BLaER1 treated with 17β-estradiol and CSF1 and Interleukin-3, amounts not matched to agents 10 nM and 100 nM (cell line): ENCODE results near the gene FES.

ENCODE experiments used
- H3K27ac ChIP-seq, 11 experiments: shearing (Covaris generic); formaldehyde crosslinking; 2 replicates each; pipeline ENCODE4 v1.8.1; 2022
- H3K27me3 ChIP-seq, 11 experiments: shearing (Covaris generic); formaldehyde crosslinking; 2 replicates each; pipeline ENCODE4 v1.8.1; 2022
- H3K36me3 ChIP-seq, 11 experiments: shearing (Covaris generic); formaldehyde crosslinking; 2 replicates each; pipeline ENCODE4 v1.8.1; 2022
- H3K4me1 ChIP-seq, 10 experiments: shearing (Covaris generic); formaldehyde crosslinking; 2 replicates each; pipeline ENCODE4 v1.8.1; 2022
- H3K4me2 ChIP-seq, 11 experiments: shearing (Covaris generic); formaldehyde crosslinking; 2 replicates each; pipeline ENCODE4 v1.8.1; 2022
- H3K4me3 ChIP-seq, 10 experiments: shearing (Covaris generic); formaldehyde crosslinking; 2 replicates each; pipeline ENCODE4 v1.8.1; 2022
- H3K9ac ChIP-seq, 11 experiments: shearing (Covaris generic); formaldehyde crosslinking; 2 replicates each; pipeline ENCODE4 v1.8.1; 2022
- H3K9me3 ChIP-seq, 11 experiments: shearing (Covaris generic); formaldehyde crosslinking; replicated peaks in 1 of 11; 2 replicates each; pipeline ENCODE4 v1.8.1; 2022
- H4K20me1 ChIP-seq, 11 experiments: shearing (Covaris generic); formaldehyde crosslinking; 2 replicates each; pipeline ENCODE4 v1.8.1; 2022
- Cebpa-rat ChIP-seq, 11 experiments: shearing (Covaris generic); IDR thresholded peaks; 2 replicates each; pipeline ENCODE4 v1.8.1; 2022

FES gene

DNA sequence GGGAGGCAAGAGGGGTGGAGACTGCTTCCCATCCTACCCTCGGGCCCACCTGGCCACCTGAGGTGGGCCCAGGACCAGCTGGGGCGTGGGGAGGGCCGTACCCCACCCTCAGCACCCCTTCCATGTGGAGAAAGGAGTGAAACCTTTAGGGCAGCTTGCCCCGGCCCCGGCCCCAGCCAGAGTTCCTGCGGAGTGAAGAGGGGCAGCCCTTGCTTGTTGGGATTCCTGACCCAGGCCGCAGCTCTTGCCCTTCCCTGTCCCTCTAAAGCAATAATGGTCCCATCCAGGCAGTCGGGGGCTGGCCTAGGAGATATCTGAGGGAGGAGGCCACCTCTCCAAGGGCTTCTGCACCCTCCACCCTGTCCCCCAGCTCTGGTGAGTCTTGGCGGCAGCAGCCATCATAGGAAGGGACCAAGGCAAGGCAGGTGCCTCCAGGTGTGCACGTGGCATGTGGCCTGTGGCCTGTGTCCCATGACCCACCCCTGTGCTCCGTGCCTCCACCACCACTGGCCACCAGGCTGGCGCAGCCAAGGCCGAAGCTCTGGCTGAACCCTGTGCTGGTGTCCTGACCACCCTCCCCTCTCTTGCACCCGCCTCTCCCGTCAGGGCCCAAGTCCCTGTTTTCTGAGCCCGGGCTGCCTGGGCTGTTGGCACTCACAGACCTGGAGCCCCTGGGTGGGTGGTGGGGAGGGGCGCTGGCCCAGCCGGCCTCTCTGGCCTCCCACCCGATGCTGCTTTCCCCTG lies 2.2 kb upstream of the FES start:
- peak overlapping the region in 8 of 11 experiments; percentile 90 to 97 (median 94); a peak in 15 of 22 replicates for H3K27ac ChIP-seq
- H3K4me2 ChIP-seq, result peak overlapping the region in 7 of 11 experiments; percentile 97 to 100 (median 99); a peak in 10 of 22 replicates
- H3K9me3 ChIP-seq, result no peaks in the 10 kb centered on the region
- H3K9ac ChIP-seq, result peak overlapping the region; percentile 88 to 97 (median 91); a peak in 18 of 22 replicates
- H3K27me3 ChIP-seq, result no peaks in the 10 kb centered on the region
- H3K36me3 ChIP-seq, result peaks cover 62 to 70% (median 67%) of the 10 kb centered on the region in 11 experiments
- peaks cover 40 to 56% (median 46%) of the 10 kb centered on the region in 10 experiments for H3K4me1 ChIP-seq
- no peak for TF ChIP-seq Cebpa-rat (IDR thresholded peaks at IDR 0.05)
- no peak overlapping the region for H3K4me3 ChIP-seq
- peaks cover 4 to 66% (median 11%) of the 10 kb centered on the region in 11 experiments; a peak in 14 of 22 replicates for H4K20me1 ChIP-seq

DNA sequence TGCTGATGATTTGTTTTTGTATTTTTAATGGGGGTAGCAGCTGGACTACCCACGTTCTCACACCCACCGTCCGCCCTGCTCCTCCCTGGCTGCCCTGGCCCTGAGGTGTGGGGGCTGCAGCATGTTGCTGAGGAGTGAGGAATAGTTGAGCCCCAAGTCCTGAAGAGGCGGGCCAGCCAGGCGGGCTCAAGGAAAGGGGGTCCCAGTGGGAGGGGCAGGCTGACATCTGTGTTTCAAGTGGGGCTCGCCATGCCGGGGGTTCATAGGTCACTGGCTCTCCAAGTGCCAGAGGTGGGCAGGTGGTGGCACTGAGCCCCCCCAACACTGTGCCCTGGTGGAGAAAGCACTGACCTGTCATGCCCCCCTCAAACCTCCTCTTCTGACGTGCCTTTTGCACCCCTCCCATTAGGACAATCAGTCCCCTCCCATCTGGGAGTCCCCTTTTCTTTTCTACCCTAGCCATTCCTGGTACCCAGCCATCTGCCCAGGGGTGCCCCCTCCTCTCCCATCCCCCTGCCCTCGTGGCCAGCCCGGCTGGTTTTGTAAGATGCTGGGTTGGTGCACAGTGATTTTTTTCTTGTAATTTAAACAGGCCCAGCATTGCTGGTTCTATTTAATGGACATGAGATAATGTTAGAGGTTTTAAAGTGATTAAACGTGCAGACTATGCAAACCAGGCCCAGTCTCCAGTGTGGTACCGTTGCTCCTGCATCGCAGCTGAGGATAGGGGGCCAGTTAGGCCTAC lies 1.4 kb upstream of the FES start:
- H3K4me2 ChIP-seq, result peak overlapping the region; percentile 91 to 100 (median 99)
- peak overlapping the region; percentile 88 to 97 (median 91) for H3K9ac ChIP-seq
- no peak for TF ChIP-seq Cebpa-rat (IDR thresholded peaks at IDR 0.05)
- peaks cover 4 to 66% (median 18%) of the 10 kb centered on the region in 11 experiments; a peak in 14 of 22 replicates for H4K20me1 ChIP-seq
- H3K27me3 ChIP-seq, result no peaks in the 10 kb centered on the region
- no peaks in the 10 kb centered on the region for H3K9me3 ChIP-seq
- H3K4me1 ChIP-seq, result peaks cover 40 to 64% (median 49%) of the 10 kb centered on the region in 10 experiments
- H3K36me3 ChIP-seq, result peaks cover 57 to 70% (median 67%) of the 10 kb centered on the region in 11 experiments
- H3K27ac ChIP-seq, result peak overlapping the region; percentile 90 to 97 (median 94)
- H3K4me3 ChIP-seq, result peak overlapping the region in 8 of 10 experiments; percentile 71 to 89 (median 74); a peak in 13 of 20 replicates

DNA sequence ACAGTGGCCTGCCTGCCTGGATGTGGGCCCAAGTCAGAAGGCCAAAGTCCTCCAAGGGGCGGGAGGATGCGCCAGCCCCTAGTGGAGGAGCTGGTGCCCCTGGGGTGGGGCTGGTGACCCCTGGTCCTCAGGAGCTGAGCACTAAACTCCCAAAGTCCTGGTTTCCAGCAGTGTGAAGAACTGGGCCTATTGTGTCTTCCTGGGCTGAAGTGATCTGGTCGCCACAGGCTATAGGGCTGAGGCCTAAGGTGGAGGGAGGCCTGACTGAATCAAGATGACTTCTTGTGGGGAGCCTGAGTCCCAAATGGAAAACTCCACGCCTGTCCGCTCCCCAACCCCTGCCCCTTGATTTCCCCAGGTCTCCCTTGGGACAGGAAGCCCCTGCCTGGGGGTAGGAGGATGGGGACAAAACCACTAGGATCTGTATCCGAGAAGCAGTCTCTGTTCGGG lies 753 bp upstream of the FES start:
- no peak for TF ChIP-seq Cebpa-rat (IDR thresholded peaks at IDR 0.05)
- H4K20me1 ChIP-seq, result peaks cover 4 to 66% (median 18%) of the 10 kb centered on the region in 11 experiments; a peak in 13 of 22 replicates
- peaks cover 52 to 70% (median 67%) of the 10 kb centered on the region in 11 experiments for H3K36me3 ChIP-seq
- H3K9ac ChIP-seq, result peak overlapping the region; percentile 88 to 97 (median 91)
- H3K9me3 ChIP-seq, result no peaks in the 10 kb centered on the region
- peak overlapping the region; percentile 91 to 100 (median 99) for H3K4me2 ChIP-seq
- peaks cover 40 to 66% (median 51%) of the 10 kb centered on the region in 10 experiments for H3K4me1 ChIP-seq
- H3K27me3 ChIP-seq, result no peaks in the 10 kb centered on the region
- H3K4me3 ChIP-seq, result peak overlapping the region; percentile 63 to 89 (median 74)
- H3K27ac ChIP-seq, result peak overlapping the region; percentile 90 to 97 (median 94)

DNA sequence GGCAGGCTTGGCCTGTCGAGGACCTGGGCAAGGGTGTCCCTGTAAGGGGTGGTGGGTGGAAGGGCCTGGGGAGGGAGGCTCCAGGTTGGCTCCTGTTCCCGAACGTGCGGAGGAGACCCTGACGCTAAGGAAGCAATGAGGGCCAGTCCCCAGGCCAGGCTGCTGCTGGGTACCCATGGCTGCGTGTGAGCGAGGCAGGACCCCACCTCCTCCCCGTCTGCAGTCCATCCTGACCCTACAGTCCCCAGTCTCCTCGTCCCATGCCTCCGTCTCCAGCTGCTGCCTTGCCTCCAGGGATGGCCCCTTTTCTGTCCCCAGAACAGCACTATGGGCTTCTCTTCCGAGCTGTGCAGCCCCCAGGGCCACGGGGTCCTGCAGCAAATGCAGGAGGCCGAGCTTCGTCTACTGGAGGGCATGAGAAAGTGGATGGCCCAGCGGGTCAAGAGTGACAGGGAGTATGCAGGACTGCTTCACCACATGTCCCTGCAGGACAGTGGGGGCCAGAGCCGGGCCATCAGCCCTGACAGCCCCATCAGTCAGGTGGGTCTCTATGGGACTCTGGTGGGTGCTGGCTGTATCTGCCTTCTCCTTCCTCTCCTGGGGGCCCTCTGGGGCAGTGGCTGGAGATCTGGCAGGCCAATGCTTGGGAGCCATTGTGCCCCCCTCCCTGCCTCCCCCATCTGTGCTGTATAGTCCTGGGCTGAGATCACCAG lies 571 bp downstream of the FES start:
- Histone ChIP-seq H3K36me3 (peaks cover 49 to 70% (median 67%) of the 10 kb centered on the region in 11 experiments), H3K27me3 (no peaks in the 10 kb centered on the region), H3K4me3 (peak overlapping the region; percentile 63 to 89 (median 74)), H3K4me1 (peaks cover 40 to 66% (median 50%) of the 10 kb centered on the region in 10 experiments), H3K27ac (peak overlapping the region; percentile 90 to 97 (median 94)), H4K20me1 (peaks cover 4 to 66% (median 29%) of the 10 kb centered on the region in 11 experiments; a peak in 15 of 22 replicates), H3K9me3 (no peaks in the 10 kb centered on the region), H3K9ac (peak overlapping the region; percentile 88 to 97 (median 91)), H3K4me2 (peak overlapping the region; percentile 91 to 100 (median 99))
- no peak for TF ChIP-seq Cebpa-rat (IDR thresholded peaks at IDR 0.05)

DNA sequence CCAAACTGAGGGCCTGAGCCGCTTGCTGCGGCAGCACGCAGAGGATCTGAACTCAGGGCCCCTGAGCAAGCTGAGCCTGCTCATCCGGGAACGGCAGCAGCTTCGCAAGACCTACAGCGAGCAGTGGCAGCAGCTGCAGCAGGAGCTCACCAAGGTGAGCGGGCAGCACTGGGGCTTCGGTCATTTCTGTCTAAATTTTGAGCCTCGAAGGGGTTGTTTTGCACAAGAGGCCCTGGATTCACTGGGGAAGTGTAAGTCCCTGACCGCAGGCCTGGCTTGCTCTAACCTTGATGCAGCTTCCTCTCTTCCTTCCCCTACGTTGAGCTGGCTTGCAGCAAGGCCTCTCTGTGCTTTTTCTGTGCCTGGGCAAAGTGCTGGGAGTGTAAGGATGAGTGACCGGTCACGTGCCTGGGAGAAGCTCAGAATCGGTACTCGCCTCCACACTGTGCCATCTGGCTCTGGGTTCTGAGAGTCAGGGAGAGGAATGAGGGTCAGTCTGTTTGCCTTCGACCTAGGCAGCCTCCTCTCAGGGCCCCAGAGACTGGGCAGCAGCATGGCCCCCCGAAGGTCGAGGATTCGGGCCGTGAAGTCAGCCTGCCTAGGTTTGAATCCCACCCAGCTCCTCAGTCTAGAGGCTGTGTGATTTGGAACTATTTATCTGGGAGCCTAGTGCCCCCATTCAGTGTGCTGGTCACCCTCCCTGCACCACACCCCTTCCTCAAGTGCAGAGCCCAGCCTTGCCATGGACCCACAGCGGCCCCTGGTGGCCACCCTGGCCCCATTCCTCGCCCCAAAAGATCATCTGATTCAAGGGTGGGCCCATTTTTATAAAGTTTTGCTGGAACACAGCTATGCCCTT lies 1.4 kb downstream of the FES start:
- peak overlapping the region; percentile 88 to 97 (median 91) for H3K9ac ChIP-seq
- TF ChIP-seq Cebpa-rat (IDR thresholded peaks at IDR 0.05), result 0 out of 22 replicates have a peak, but pooled peaks of 1 of the 11 experiments have one; percentile 42
- H3K27me3 ChIP-seq, result no peaks in the 10 kb centered on the region
- H3K36me3 ChIP-seq, result peaks cover 48 to 69% (median 66%) of the 10 kb centered on the region in 11 experiments
- H4K20me1 ChIP-seq, result peaks cover 4 to 66% (median 34%) of the 10 kb centered on the region in 11 experiments; a peak in 16 of 22 replicates
- peaks cover 39 to 66% (median 49%) of the 10 kb centered on the region in 10 experiments for H3K4me1 ChIP-seq
- no peaks in the 10 kb centered on the region for H3K9me3 ChIP-seq
- peak overlapping the region; percentile 91 to 100 (median 99) for H3K4me2 ChIP-seq
- peak overlapping the region; percentile 63 to 89 (median 74) for H3K4me3 ChIP-seq
- H3K27ac ChIP-seq, result peak overlapping the region; percentile 90 to 97 (median 94); a peak in 21 of 22 replicates

DNA sequence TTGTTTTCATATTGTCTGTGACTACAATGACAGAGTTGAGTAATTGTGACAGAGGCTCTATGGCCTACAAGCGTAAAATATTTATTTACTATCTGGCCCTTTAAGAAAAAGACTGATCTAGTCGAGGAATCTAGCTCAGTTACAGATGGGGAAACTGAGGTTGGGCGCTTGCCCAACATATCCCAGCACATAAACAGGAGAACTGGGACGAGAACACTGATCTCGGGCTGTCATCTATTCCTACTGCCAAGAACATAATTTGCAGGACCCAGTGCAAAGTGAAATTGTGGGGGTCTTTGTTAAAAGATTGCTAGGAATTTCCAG lies 1.9 kb downstream of the FES start:
- H3K27ac ChIP-seq, result peak overlapping the region in 6 of 11 experiments; percentile 34 to 97 (median 92); a peak in 7 of 22 replicates
- peak overlapping the region in 9 of 11 experiments; percentile 30 to 97 (median 89); a peak in 15 of 22 replicates for H3K9ac ChIP-seq
- H3K9me3 ChIP-seq, result no peaks in the 10 kb centered on the region
- TF ChIP-seq Cebpa-rat (IDR thresholded peaks at IDR 0.05), result no peak
- peak overlapping the region; percentile 91 to 100 (median 99); a peak in 20 of 22 replicates for H3K4me2 ChIP-seq
- no peaks in the 10 kb centered on the region for H3K27me3 ChIP-seq
- H4K20me1 ChIP-seq, result peaks cover 4 to 66% (median 40%) of the 10 kb centered on the region in 11 experiments; a peak in 16 of 22 replicates
- H3K4me3 ChIP-seq, result peak overlapping the region in 6 of 10 experiments; percentile 74 to 89 (median 77); a peak in 10 of 20 replicates
- peaks cover 48 to 69% (median 66%) of the 10 kb centered on the region in 11 experiments for H3K36me3 ChIP-seq
- peaks cover 39 to 64% (median 49%) of the 10 kb centered on the region in 10 experiments for H3K4me1 ChIP-seq

DNA sequence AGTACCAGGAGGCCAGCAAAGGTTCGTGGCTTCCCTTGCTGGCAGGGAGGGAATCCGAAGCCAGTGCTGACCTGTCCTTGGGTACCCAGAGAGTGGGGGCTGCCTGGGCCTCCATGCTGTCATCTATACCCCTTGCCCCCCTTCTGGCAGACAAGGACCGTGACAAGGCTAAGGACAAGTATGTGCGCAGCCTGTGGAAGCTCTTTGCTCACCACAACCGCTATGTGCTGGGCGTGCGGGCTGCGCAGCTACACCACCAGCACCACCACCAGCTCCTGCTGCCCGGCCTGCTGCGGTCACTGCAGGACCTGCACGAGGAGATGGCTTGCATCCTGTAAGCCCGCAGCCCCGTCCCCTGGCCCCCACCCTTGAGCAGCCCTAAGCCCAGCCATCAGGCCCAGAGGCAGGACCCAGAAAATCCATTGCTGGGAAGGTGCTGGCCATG lies 2.8 kb downstream of the FES start:
- Histone ChIP-seq H3K4me2 (peak overlapping the region in 6 of 11 experiments; percentile 99 to 100 (median 100); a peak in 10 of 22 replicates), H3K4me1 (peaks cover 39 to 56% (median 48%) of the 10 kb centered on the region in 10 experiments), H3K4me3 (peak overlapping the region in 4 of 10 experiments; percentile 74 to 89 (median 75); a peak in 3 of 20 replicates), H4K20me1 (peaks cover 4 to 66% (median 41%) of the 10 kb centered on the region in 11 experiments; a peak in 16 of 22 replicates), H3K27ac (peak overlapping the region in 4 of 11 experiments; percentile 5 to 40 (median 20); a peak in 5 of 22 replicates), H3K27me3 (no peaks in the 10 kb centered on the region), H3K9me3 (no peaks in the 10 kb centered on the region), H3K36me3 (peaks cover 48 to 69% (median 66%) of the 10 kb centered on the region in 11 experiments), H3K9ac (peak overlapping the region in 9 of 11 experiments; percentile 35 to 97 (median 89); a peak in 15 of 22 replicates)
- TF ChIP-seq Cebpa-rat (IDR thresholded peaks at IDR 0.05), result no peak
